Measurements from ENCODE around the gene DNA2.

DNA2 gene

GRCh38 chr10:68446179-68446578 lies 25.6 kb downstream of the DNA2 start:
- no peak overlapping the region for H3K27ac ChIP-seq (replicated peaks)
- TF ChIP-seq GABPA (IDR thresholded peaks at IDR 0.05; ENCODE audit: low read depth), result no peak
- TF ChIP-seq POLR2AphosphoS5 (IDR thresholded peaks at IDR 0.05; ENCODE audit: low read depth), result no peak
- TF ChIP-seq REST (IDR thresholded peaks at IDR 0.05; ENCODE audit: insufficient replicate concordance, low read depth), result no peak

GRCh38 chr10:68442971-68443370 lies 28.8 kb downstream of the DNA2 start:
- Histone ChIP-seq H3K27me3 (ENCODE audit: insufficient read depth, poor library complexity, severe bottlenecking) (no peaks in the 10 kb centered on the region), H3K4me3 (replicated peaks; ENCODE audit: insufficient read depth, low read length) (no peak overlapping the region), H3K27ac (replicated peaks) (no peak overlapping the region)
- TF ChIP-seq CTCF (IDR thresholded peaks at IDR 0.05; ENCODE audit: insufficient read depth, low read length), result no peak
- TF ChIP-seq REST (IDR thresholded peaks at IDR 0.05; ENCODE audit: insufficient replicate concordance, low read depth), result no peak
- TF ChIP-seq GABPA (IDR thresholded peaks at IDR 0.05; ENCODE audit: low read depth), result no peak
- no peak for TF ChIP-seq POLR2AphosphoS5 (IDR thresholded peaks at IDR 0.05; ENCODE audit: low read depth)
- no peak for TF ChIP-seq SPI1 (IDR thresholded peaks at IDR 0.05; ENCODE audit: borderline replicate concordance, low read depth)
- DNase-seq (ENCODE audit: low read depth in 1 of 2, low spot score in 1 of 2), result no peak

More at GRCh38 chr10:68446179-68446578, 25.6 kb downstream of the DNA2 start:
- DNase-seq (ENCODE audit: low read depth in 1 of 2, low spot score in 1 of 2), result no peak
- H3K27me3 ChIP-seq (ENCODE audit: insufficient read depth, poor library complexity, severe bottlenecking), result no peaks in the 10 kb centered on the region
- no peak overlapping the region for H3K4me3 ChIP-seq (replicated peaks; ENCODE audit: insufficient read depth, low read length)

GRCh38 chr10:68440898-68441297 lies 30.9 kb downstream of the DNA2 start:
- Histone ChIP-seq H3K27ac (replicated peaks) (no peak overlapping the region), H3K4me3 (replicated peaks; ENCODE audit: insufficient read depth, low read length) (no peak overlapping the region), H3K27me3 (ENCODE audit: insufficient read depth, poor library complexity, severe bottlenecking) (no peaks in the 10 kb centered on the region)
- no peak for DNase-seq (ENCODE audit: low read depth in 1 of 2, low spot score in 1 of 2)
- no peak for TF ChIP-seq GABPA (IDR thresholded peaks at IDR 0.05; ENCODE audit: low read depth)
- TF ChIP-seq POLR2AphosphoS5 (IDR thresholded peaks at IDR 0.05; ENCODE audit: low read depth), result no peak
- no peak for TF ChIP-seq CTCF (IDR thresholded peaks at IDR 0.05; ENCODE audit: insufficient read depth, low read length)
- TF ChIP-seq SPI1 (IDR thresholded peaks at IDR 0.05; ENCODE audit: borderline replicate concordance, low read depth), result no peak
- no peak for TF ChIP-seq REST (IDR thresholded peaks at IDR 0.05; ENCODE audit: insufficient replicate concordance, low read depth)

Data from HL-60 (cell line).